Calu3 (cell line): Measurements from ENCODE around the gene CLEC7A. TPM values are rescaled to one million over a fixed set of nuclear protein-coding genes. Genes with fewer than 3 reads are reported as not detected.

Experiments used
- BruUV-seq: library from RNA; stranded (reverse); fragments of 400-500 nt; replicated peaks from 2 replicates; lab custom pipeline; 2021; lab: Mats Ljungman, UMichigan
- CTCF ChIA-PET: fragments of 300-600 bp; sonication (Branson Sonifier 250); formaldehyde crosslinking; loops from one replicate; lab custom pipeline; 2022; ENCODE audit warnings: antibody characterized with exemption; lab: Charles Lee
- DNase-seq: peaks from one replicate; pipeline ENCODE4 v3.0.0; 2022
- H3K27ac Mint-ChIP-seq: one replicate; pipeline ENCODE4 v1.8.0; 2022; ENCODE audit warnings: mixed read lengths; ENCODE audit not compliant: unreplicated experiment
- H3K27me3 Mint-ChIP-seq: one replicate; pipeline ENCODE4 v1.8.0; 2022; ENCODE audit warnings: mixed read lengths; ENCODE audit not compliant: unreplicated experiment
- H3K36me3 Mint-ChIP-seq: one replicate; pipeline ENCODE4 v1.8.0; 2022; ENCODE audit warnings: mild to moderate bottlenecking, moderate library complexity, mixed read lengths; ENCODE audit not compliant: insufficient read depth, unreplicated experiment
- H3K4me1 Mint-ChIP-seq: one replicate; pipeline ENCODE4 v1.8.0; 2022; ENCODE audit warnings: mild to moderate bottlenecking, low read depth, mixed read lengths; ENCODE audit not compliant: unreplicated experiment
- H3K4me3 Mint-ChIP-seq: one replicate; pipeline ENCODE4 v1.8.0; 2022; ENCODE audit warnings: mild to moderate bottlenecking, low read depth, moderate library complexity, mixed read lengths; ENCODE audit not compliant: unreplicated experiment
- H3K9me3 Mint-ChIP-seq: one replicate; pipeline ENCODE4 v1.8.0; 2022; ENCODE audit warnings: low read depth, mixed read lengths; ENCODE audit not compliant: unreplicated experiment
- intact Hi-C: fragments of 100-400 bp; cut with micrococcal nuclease; formaldehyde crosslinking; loops from one replicate; pipeline ENCODE4 v1.10.0; 2022; ENCODE audit not compliant: unreplicated experiment
- total RNA-seq: library from RNA; stranded (reverse); gene quantifications from 2 replicates; pipeline ENCODE4 v1.2.3, GENCODE V29; 2022
- TF ChIP-seq, protein P1 (sequence below): fragments of 200-600 bp; IDR thresholded peaks from one replicate; pipeline ENCODE4 v1.8.0; 2022; ENCODE audit warnings: antibody characterized with exemption; ENCODE audit not compliant: unreplicated experiment

The CLEC7A gene
- total RNA-seq, 1 experiment from 2014 or later = 1.2 TPM

DNA sequence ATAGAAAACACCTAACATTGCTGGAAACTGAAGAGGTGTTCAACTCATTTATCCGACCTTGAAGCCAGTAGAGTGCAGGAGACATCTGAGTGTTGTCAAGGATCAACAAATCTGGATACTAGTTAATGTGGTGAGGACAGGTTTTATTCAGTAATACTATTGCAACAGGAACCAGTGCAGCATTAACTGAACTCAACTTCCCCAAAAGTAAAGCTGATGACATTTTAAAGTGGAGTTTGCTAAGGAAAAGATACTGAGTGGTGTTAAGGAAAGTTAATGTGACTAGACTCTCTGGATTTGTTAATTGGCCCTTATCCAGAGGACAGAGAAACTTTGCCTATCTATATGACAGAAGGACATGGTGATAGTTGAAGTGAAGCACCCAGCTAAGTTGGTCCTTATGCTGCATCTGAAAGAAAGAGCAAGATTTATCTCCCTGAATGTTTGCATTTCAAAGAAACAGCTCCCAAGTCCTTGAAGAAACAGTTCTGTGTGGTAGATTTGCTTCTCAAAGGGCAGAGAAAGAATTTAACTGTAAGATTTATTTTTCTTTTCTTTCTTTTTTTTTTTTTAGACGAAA is 1.2 kb upstream of the CLEC7A start:
- H3K27ac Mint-ChIP-seq = no peak overlapping the region
- TF ChIP-seq, protein P1, sequence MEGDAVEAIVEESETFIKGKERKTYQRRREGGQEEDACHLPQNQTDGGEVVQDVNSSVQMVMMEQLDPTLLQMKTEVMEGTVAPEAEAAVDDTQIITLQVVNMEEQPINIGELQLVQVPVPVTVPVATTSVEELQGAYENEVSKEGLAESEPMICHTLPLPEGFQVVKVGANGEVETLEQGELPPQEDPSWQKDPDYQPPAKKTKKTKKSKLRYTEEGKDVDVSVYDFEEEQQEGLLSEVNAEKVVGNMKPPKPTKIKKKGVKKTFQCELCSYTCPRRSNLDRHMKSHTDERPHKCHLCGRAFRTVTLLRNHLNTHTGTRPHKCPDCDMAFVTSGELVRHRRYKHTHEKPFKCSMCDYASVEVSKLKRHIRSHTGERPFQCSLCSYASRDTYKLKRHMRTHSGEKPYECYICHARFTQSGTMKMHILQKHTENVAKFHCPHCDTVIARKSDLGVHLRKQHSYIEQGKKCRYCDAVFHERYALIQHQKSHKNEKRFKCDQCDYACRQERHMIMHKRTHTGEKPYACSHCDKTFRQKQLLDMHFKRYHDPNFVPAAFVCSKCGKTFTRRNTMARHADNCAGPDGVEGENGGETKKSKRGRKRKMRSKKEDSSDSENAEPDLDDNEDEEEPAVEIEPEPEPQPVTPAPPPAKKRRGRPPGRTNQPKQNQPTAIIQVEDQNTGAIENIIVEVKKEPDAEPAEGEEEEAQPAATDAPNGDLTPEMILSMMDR = no peak
- H3K27me3 Mint-ChIP-seq = no peaks in the 10 kb centered on the region
- DNase-seq = no peak
- intact Hi-C loops = no loop called here
- H3K9me3 Mint-ChIP-seq = no peaks in the 10 kb centered on the region
- no peaks in the 10 kb centered on the region for H3K4me1 Mint-ChIP-seq
- CTCF ChIA-PET = interaction anchor here (1.5 kb wide), 1 partner anchor 121 kb away, joined by 9 read pairs; the partner anchor contains the start of gene CLEC12B
- BruUV-seq = no TSS peak
- H3K4me3 Mint-ChIP-seq = no peak overlapping the region
- no peaks in the 10 kb centered on the region for H3K36me3 Mint-ChIP-seq

DNA sequence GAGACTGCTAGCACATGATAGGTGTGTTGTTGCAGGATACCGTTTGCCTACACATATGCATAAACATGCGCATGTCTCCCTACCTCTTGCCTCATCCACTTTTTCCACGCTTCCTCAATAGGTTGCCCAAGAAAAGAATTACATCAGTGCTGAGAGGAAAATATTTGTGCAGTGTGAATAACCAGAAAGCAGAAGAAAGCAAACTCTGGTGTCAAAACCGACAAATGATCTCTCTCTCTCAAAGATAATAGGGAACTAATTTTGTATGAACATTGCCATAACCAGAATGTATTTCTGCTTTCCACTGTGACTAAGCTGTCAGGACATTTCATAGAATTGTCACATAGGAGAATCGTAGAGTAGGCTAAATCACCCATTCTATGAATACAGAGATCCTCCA is 1.3 kb downstream of the CLEC7A start:
- DNase-seq = no peak
- Mint-ChIP-seq H3K9me3 (no peaks in the 10 kb centered on the region), H3K4me1 (no peaks in the 10 kb centered on the region), H3K27me3 (no peaks in the 10 kb centered on the region), H3K36me3 (no peaks in the 10 kb centered on the region), H3K27ac (no peak overlapping the region), H3K4me3 (no peak overlapping the region)
- CTCF ChIA-PET = no interaction called here
- intact Hi-C loops = no loop called here
- TF ChIP-seq, protein P1 = no peak
- BruUV-seq = no TSS peak

DNA sequence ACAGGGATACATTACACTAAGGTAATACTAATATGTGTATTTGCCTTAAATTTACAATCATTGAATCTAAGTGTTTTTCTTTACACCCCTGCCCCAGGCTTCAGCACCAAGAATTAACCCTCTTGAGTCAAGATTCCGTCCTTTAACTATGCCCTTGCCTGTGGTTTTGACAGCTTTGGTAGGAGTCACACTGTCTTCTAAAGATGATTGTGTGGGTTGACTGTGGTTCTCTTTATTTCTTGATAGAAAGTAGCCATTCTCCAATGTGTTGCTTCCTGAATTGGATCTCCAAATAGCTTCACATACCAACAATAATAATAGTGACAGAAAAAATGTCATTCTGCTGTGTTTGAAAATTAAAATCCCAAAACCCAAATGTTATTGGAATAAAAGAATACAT is 3.6 kb downstream of the CLEC7A start:
- CTCF ChIA-PET = no interaction called here
- no TSS peak for BruUV-seq
- Mint-ChIP-seq H3K9me3 (no peaks in the 10 kb centered on the region), H3K4me3 (no peak overlapping the region), H3K4me1 (no peaks in the 10 kb centered on the region), H3K27me3 (no peaks in the 10 kb centered on the region), H3K36me3 (no peaks in the 10 kb centered on the region), H3K27ac (no peak overlapping the region)
- DNase-seq = no peak
- intact Hi-C loops = no loop called here
- TF ChIP-seq, protein P1 = no peak

DNA sequence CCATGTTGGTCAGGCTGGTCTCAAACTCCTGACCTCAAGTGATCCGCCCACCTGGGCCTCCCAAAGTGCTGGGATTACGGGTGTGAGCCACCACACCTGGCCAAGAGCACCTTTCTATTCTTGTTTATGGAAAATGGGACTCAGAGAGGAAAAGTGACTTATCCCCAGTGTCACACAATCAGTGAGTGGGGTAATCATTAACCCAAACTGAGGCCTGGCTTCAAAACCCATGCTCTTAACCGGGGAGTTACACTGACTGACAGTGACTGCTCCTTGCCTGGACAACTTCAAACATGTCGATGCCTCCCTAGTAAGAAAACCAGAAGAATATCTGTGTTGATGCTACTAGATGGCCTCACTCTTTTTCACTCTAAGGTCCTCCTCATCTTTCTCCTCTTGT is 7.3 kb downstream of the CLEC7A start:
- intact Hi-C loops = no loop called here
- CTCF ChIA-PET = no interaction called here
- H3K4me1 Mint-ChIP-seq = no peaks in the 10 kb centered on the region
- H3K27me3 Mint-ChIP-seq = no peaks in the 10 kb centered on the region
- TF ChIP-seq, protein P1 = no peak
- H3K27ac Mint-ChIP-seq = no peak overlapping the region
- no peak overlapping the region for H3K4me3 Mint-ChIP-seq
- H3K36me3 Mint-ChIP-seq = no peaks in the 10 kb centered on the region
- no TSS peak for BruUV-seq
- no peak for DNase-seq
- no peaks in the 10 kb centered on the region for H3K9me3 Mint-ChIP-seq
